ENCODE measurements around the gene ZNF141.

- TF ChIP-seq CTCF (conservative IDR thresholded peaks at IDR 0.05 in 1 of 2, IDR thresholded peaks at IDR 0.05 in 1 of 2; ENCODE audit: low read depth in 1 of 2, low read length in 2 of 2) (no peak), EZH2 (IDR thresholded peaks at IDR 0.05; ENCODE audit: low read length, missing control alignments) (no peak)
Observed at GRCh38 chr4:328729-329128, 8.9 kb upstream of the ZNF141 start.
